Tibial nerve (tissue), 4 donors: ENCODE results near the gene RNF40. TPM values are rescaled to one million over a fixed set of nuclear protein-coding genes. Genes with fewer than 3 reads are reported as not detected.
"Not testable (repeated sequence)": the region's sequence is repeated elsewhere in the genome, so short reads cannot be mapped to it uniquely, and the experiment has no call there.

Experiments used
- DNase-seq, 2 donors: peaks; one replicate each; pipeline ENCODE4 v3.0.0-alpha.2; 2019; ENCODE audit warnings: low spot score in 2 of 2
- H3K27ac ChIP-seq, 4 donors: fragments of 200-600 bp; sonication (generic) in 3 of 4; one replicate each; pipeline ENCODE4 v1.5.1; 2017 to 2019; ENCODE audit warnings: mild to moderate bottlenecking in 1 of 4
- H3K27me3 ChIP-seq, 2 donors: fragments of 200-600 bp; sonication (generic) in 1 of 2; one replicate each; pipeline versions ENCODE4 v1.5.1 to v1.6.0; 2017 to 2019
- H3K36me3 ChIP-seq, 3 donors: fragments of 200-600 bp; sonication (generic); one replicate each; pipeline ENCODE4 v1.5.1; 2018 to 2019
- H3K4me1 ChIP-seq, 4 donors: fragments of 200-600 bp; sonication (generic) in 3 of 4; one replicate each; pipeline ENCODE4 v1.5.1; 2017 to 2019
- H3K4me3 ChIP-seq, 4 donors: fragments of 200-600 bp; sonication (generic) in 3 of 4; one replicate each; pipeline ENCODE4 v1.5.1; 2017 to 2019; ENCODE audit warnings: mild to moderate bottlenecking in 1 of 4, moderate library complexity in 1 of 4
- H3K9me3 ChIP-seq, 4 donors: fragments of 200-600 bp; sonication (generic) in 3 of 4; one replicate each; pipeline ENCODE4 v1.5.1; 2017 to 2019
- CTCF ChIP-seq, 5 experiments: fragments of 200-600 bp in 3 of 5; fragments of 450-650 bp in 2 of 5; sonication (generic) in 3 of 5; IDR thresholded peaks; one replicate each; pipeline ENCODE4 v1.5.1; 2016 to 2019; ENCODE audit warnings: antibody characterized with exemption in 5 of 5, mild to moderate bottlenecking in 3 of 5, moderate library complexity in 2 of 5
- EP300 ChIP-seq, 2 donors: sonication (generic); formaldehyde crosslinking; IDR thresholded peaks; one replicate each; pipeline ENCODE4 v1.6.1; 2017; ENCODE audit warnings: antibody characterized with exemption in 2 of 2, mild to moderate bottlenecking in 1 of 2
- POLR2A ChIP-seq, 2 donors: fragments of 450-650 bp; IDR thresholded peaks; one replicate each; pipeline ENCODE4 v1.6.1; 2017; ENCODE audit warnings: antibody characterized with exemption in 2 of 2, mild to moderate bottlenecking in 2 of 2, moderate library complexity in 2 of 2
- WGBS, 2 donors: methylation state at CpG; one replicate each; pipeline ENCODE4 v1.1.5; 2018; 5-methylcytosine and 5-hydroxymethylcytosine counted together
- total RNA-seq, 4 donors: library from RNA; depleted of rRNA; stranded (reverse); fragments of >200 nt; gene quantifications; one replicate each; pipeline ENCODE4 v1.1.0, GENCODE V29; 2016

The RNF40 gene
- total RNA-seq, 4 donors from 2014 or later = 71.7 to 127 (median 91.5) TPM

- 66 to 68% methylated on average over 8 of the region's 8 CpGs for WGBS, 2 donors
- H3K27me3 ChIP-seq = no peaks in the 10 kb centered on the region
Observed at GRCh38 chr16:30797670-30798309, 35.7 kb downstream of the RNF40 start.

DNA sequence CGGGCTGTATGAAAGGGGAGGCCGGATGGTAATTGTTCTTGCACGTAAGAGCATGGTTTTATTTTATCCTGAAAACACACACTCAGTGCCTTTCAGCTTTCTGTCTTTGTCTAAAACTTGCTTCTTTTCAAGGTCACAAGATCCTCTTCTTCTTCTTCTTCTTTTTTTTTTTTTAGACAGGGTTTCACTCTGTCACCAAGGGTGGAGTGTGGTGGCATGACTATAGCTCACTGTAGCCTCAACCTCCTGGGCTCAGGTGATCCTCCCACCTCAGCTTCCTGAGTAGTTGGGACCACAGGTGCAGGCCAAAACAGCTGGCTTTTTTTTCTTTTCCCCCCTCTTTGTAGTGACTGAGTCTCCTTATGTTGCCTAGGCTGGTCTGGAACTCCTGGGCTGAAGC is 40.8 kb downstream of the RNF40 start:
- Histone ChIP-seq H3K4me1 (peaks cover 0 to 26% (median 7%) of the 10 kb centered on the region in 4 donors), H3K27ac (no peak overlapping the region), H3K4me3 (no peak overlapping the region), H3K27me3 (no peaks in the 10 kb centered on the region), H3K36me3 (no peaks in the 10 kb centered on the region), H3K9me3 (no peaks in the 10 kb centered on the region)
- 36 to 51% methylated on average over 3 of the region's 3 CpGs for WGBS, 2 donors
- DNase-seq = no peak
- TF ChIP-seq POLR2A (IDR thresholded peaks at IDR 0.05) (no peak), EP300 (IDR thresholded peaks at IDR 0.05) (no peak), CTCF (IDR thresholded peaks at IDR 0.05) (no peak)

More at GRCh38 chr16:30797670-30798309, 35.7 kb downstream of the RNF40 start:
- Histone ChIP-seq H3K4me1 (no peaks in the 10 kb centered on the region), H3K36me3 (no peaks in the 10 kb centered on the region), H3K4me3 (no peak overlapping the region), H3K27ac (no peak overlapping the region), H3K9me3 (no peaks in the 10 kb centered on the region)
- DNase-seq = no peak
- TF ChIP-seq POLR2A (IDR thresholded peaks at IDR 0.05) = no peak

DNA sequence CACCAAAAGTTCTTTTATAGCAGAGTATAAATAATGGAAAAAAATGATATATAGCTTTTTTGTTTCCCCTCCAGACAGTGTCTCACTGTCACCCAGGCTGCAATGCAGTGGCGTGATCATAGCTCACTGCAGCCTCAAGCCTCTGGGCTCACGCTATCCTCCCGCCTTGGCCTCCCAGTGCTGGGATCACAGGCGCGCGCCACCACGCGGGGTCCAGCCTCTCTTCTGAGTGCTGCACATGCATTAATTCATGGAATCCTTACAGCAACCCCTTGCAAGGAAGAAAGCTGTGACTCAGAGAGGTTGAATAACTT is 42.9 kb downstream of the RNF40 start:
- no peaks in the 10 kb centered on the region for H3K27me3 ChIP-seq
- H3K9me3 ChIP-seq = no peaks in the 10 kb centered on the region
- H3K4me3 ChIP-seq = peak overlapping the region; percentile 66 to 98 (median 91)
- WGBS, 2 donors = 38 to 57% methylated on average over 8 of the region's 8 CpGs
- DNase-seq = no peak
- no peaks in the 10 kb centered on the region for H3K36me3 ChIP-seq
- TF ChIP-seq POLR2A (IDR thresholded peaks at IDR 0.05) (no peak), CTCF (IDR thresholded peaks at IDR 0.05) (no peak), EP300 (IDR thresholded peaks at IDR 0.05) (no peak)
- peaks cover 0 to 26% (median 7%) of the 10 kb centered on the region in 4 donors for H3K4me1 ChIP-seq
- peak overlapping the region in 3 of 4 donors; percentile 91 to 97 (median 93) for H3K27ac ChIP-seq

DNA sequence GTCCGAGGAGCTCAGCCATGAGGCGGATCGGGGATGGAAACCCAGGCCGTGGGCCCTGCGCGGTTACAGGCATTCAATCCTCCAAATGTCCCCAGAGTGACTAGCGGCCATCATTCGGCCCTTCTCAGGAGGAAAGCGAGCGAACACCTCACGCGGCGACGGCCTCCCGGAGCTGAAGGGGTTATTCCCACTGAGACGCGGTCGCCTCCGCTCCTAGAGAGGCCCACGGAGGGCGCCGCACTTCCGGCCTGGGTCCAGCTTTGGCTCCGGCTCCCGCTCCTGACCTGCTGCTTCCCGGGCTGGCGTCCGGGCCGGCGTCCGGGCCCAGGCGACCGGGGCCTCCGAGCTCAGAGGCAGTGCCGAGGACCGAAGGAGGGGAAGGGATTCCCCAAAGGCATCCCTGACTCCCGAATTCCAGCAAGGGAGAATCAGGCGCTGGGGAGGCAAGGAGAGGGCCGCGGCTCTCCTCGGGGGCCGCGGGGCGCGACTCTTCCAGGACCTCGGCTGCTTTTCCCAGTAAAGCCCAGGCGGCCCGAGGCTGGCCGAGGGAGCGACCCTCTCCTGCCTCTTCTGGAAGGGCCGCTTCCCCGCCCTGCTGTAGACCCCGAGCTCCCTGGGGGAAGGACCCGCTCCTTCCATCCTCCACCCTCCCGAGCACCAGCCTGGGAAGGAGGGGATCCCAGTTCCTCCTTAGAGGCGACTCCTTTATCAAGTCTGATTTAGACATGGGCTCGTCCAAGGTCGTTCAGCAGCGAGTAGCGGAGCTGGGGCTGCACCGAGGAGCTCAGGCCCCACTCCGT is 43.4 kb downstream of the RNF40 start:
- Histone ChIP-seq H3K27me3 (no peaks in the 10 kb centered on the region), H3K27ac (peak overlapping the region; percentile 56 to 97 (median 92)), H3K9me3 (no peaks in the 10 kb centered on the region), H3K4me3 (peak overlapping the region; percentile 66 to 98 (median 91)), H3K36me3 (no peaks in the 10 kb centered on the region), H3K4me1 (peaks cover 0 to 26% (median 7%) of the 10 kb centered on the region in 4 donors)
- TF ChIP-seq CTCF (IDR thresholded peaks at IDR 0.05) (peak in 2 of 5 experiments; percentile 9 to 41), POLR2A (IDR thresholded peaks at IDR 0.05) (peak; percentile 76 to 78), EP300 (IDR thresholded peaks at IDR 0.05) (peak; percentile 67 to 95)
- WGBS, 2 donors = 1 to 3% methylated on average over 8 to 44 of the region's 62 CpGs
- DNase-seq = peak; percentile 69 to 75

- Histone ChIP-seq H3K4me3 (no peak overlapping the region), H3K27me3 (no peaks in the 10 kb centered on the region), H3K4me1 (peaks cover 0 to 26% (median 7%) of the 10 kb centered on the region in 4 donors), H3K36me3 (no peaks in the 10 kb centered on the region), H3K27ac (no peak overlapping the region), H3K9me3 (no peaks in the 10 kb centered on the region)
- TF ChIP-seq POLR2A (IDR thresholded peaks at IDR 0.05) (no peak), CTCF (IDR thresholded peaks at IDR 0.05) (no peak), EP300 (IDR thresholded peaks at IDR 0.05) (no peak)
- 91% methylated on average over 5 of the region's 5 CpGs for WGBS, 2 donors
- DNase-seq = no peak
Observed at GRCh38 chr16:30808146-30808545, 46.0 kb downstream of the RNF40 start.

DNA sequence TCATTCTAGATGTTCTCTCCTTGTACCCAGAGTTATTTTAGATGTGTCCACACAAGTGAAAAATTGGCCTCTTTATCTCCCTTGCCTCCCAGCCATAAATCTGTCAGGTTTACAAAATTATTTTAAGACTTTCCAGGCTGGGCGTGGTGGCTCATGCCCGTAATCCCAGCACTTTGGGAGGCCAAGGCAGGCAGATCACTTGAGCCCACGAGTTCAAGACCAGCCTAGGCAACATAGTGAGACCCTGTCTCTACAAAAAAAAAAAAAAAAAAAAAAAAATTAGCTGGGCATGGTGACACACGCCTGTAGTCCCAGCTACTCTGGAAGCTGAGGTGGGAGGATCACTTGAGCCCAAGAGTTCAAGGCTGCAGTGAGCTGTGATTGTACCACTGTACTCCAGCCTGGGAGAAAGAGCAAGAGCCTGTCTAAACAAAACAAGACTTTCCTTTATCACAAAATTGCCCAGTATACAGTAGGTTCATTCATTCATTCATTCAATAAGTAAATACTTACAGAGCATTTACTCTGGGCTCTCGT is 46.8 kb downstream of the RNF40 start:
- not testable (repeated sequence) for H3K36me3 ChIP-seq, H3K27ac ChIP-seq, DNase-seq, H3K27me3 ChIP-seq, H3K9me3 ChIP-seq, H3K4me3 ChIP-seq
- 63 to 67% methylated on average over 5 of the region's 5 CpGs for WGBS, 2 donors
- H3K4me1 ChIP-seq = peaks cover 0 to 33% (median 14%) of the 10 kb centered on the region in 4 donors

DNA sequence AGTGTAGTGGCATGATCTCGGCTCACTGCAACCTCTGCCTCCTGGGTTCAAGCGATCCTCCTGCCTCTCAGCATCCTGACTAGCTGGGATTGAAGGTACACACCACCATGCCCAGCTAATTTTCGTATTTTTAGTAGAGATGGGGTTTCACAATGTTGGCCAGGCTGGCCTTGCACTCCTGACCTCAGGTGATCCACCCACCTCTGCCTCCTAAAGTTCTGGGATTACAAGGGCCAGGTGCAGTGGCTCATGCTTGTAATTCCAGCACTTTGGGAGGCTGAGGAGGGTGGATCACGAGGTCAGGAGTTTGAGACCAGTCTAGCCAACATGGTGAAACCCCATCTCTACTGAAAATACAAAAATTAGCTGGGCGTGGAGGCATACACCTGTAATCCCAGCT is 47.6 kb downstream of the RNF40 start:
- H3K36me3 ChIP-seq, H3K9me3 ChIP-seq, H3K4me3 ChIP-seq, H3K27ac ChIP-seq, H3K27me3 ChIP-seq, DNase-seq: not testable (repeated sequence)
- peaks cover 0 to 37% (median 15%) of the 10 kb centered on the region in 4 donors for H3K4me1 ChIP-seq
- WGBS, 2 donors = 79 to 83% methylated on average over 5 of the region's 5 CpGs
